Left lung (tissue), 10 donors: ENCODE data around the gene SYT5. TPM values are rescaled to one million over a fixed set of nuclear protein-coding genes. Genes with fewer than 3 reads are reported as not detected.
"Not testable (repeated sequence)": the region's sequence is repeated elsewhere in the genome, so short reads cannot be mapped to it uniquely, and the experiment has no call there.

Experiments used
- ATAC-seq: fragments of 200-7000 bp; cut with Tn5 transposase; one replicate; pipeline ENCODE4 v1.9.1; 2020; ENCODE audit warnings: moderate library complexity
- DNase-seq, 4 donors: peaks; one replicate each; pipeline ENCODE4 v3.0.0-alpha.2; 2013 to 2020
- H3K27ac ChIP-seq, 2 donors: fragments of 200-600 bp; sonication (generic) in 1 of 2; one replicate each; pipeline versions ENCODE4 v1.5.0 to v1.8.0; 2020 to 2021
- H3K27me3 ChIP-seq, 2 donors: fragments of 200-600 bp; sonication (generic) in 1 of 2; one replicate each; pipeline versions ENCODE4 v1.5.0 to v1.8.0; 2020 to 2021
- H3K36me3 ChIP-seq, 2 donors: fragments of 200-600 bp; sonication (generic) in 1 of 2; one replicate each; pipeline versions ENCODE4 v1.5.0 to v1.8.0; 2020 to 2021
- H3K4me1 ChIP-seq, 2 donors: fragments of 200-600 bp; one replicate each; pipeline ENCODE4 v1.8.0; 2021
- H3K4me3 ChIP-seq, 2 donors: fragments of 200-600 bp; sonication (generic) in 1 of 2; one replicate each; pipeline versions ENCODE4 v1.5.0 to v1.8.0; 2020 to 2021; ENCODE audit warnings: mild to moderate bottlenecking in 1 of 2
- H3K9me3 ChIP-seq, 2 donors: fragments of 200-600 bp; sonication (generic) in 1 of 2; one replicate each; pipeline versions ENCODE4 v1.5.0 to v1.8.0; 2020 to 2021
- intact Hi-C, 2 donors: fragments of 100-400 bp; cut with DNase I; formaldehyde crosslinking; loops; one replicate each; pipeline versions ENCODE4 v1.11.2 to v1.14.2; 2022
- polyA plus RNA-seq, 6 donors: library from polyadenylated mRNA; unstranded; fragments of 120-200 nt; gene quantifications; one replicate each; pipeline ENCODE4 v1.2.1, GENCODE V29; 2013; ENCODE audit not compliant: insufficient read length in 6 of 6
- total RNA-seq, 2 donors: library from RNA; stranded (reverse); fragmentation: NEBNext Ultra II Directional; extraction: Animal tissue kit (Norgen Biotek cat#: 25700); gene quantifications; one replicate each; pipeline ENCODE4 v1.2.1, GENCODE V29; 2021
- TF ChIP-seq, protein P1 (sequence below), 2 donors: fragments of 200-600 bp; sonication (generic) in 1 of 2; IDR thresholded peaks; one replicate each; pipeline versions ENCODE4 v1.5.0 to v1.8.0; 2021; ENCODE audit warnings: antibody characterized with exemption in 2 of 2
- donor health status: DM: no; HTN: yes; CAD: no.
- donor health status: DM: no; HTN: no; CAD: no.

The SYT5 gene
- total and polyA plus RNA-seq, 8 donors, result 0.61 to 1.5 (median 0.94) TPM; not detected in 2

- Histone ChIP-seq H3K9me3 (peaks cover 0 to 8% of the 10 kb centered on the region in 2 donors), H3K36me3 (no peaks in the 10 kb centered on the region), H3K27ac (no peak overlapping the region), H3K4me3 (no peak overlapping the region), H3K27me3 (peaks cover 0 to 52% of the 10 kb centered on the region in 2 donors), H3K4me1 (peaks cover 0 to 22% of the 10 kb centered on the region in 2 donors)
- DNase-seq (no peak), ATAC-seq (no peak)
- TF ChIP-seq, protein P1, sequence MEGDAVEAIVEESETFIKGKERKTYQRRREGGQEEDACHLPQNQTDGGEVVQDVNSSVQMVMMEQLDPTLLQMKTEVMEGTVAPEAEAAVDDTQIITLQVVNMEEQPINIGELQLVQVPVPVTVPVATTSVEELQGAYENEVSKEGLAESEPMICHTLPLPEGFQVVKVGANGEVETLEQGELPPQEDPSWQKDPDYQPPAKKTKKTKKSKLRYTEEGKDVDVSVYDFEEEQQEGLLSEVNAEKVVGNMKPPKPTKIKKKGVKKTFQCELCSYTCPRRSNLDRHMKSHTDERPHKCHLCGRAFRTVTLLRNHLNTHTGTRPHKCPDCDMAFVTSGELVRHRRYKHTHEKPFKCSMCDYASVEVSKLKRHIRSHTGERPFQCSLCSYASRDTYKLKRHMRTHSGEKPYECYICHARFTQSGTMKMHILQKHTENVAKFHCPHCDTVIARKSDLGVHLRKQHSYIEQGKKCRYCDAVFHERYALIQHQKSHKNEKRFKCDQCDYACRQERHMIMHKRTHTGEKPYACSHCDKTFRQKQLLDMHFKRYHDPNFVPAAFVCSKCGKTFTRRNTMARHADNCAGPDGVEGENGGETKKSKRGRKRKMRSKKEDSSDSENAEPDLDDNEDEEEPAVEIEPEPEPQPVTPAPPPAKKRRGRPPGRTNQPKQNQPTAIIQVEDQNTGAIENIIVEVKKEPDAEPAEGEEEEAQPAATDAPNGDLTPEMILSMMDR (IDR thresholded peaks at IDR 0.05), result peak in 1 of 2 donors; percentile 39
- intact Hi-C loops, result no loop called here
Measured at GRCh38 chr19:55212447-55212846, 32.4 kb upstream of the SYT5 start.

DNA sequence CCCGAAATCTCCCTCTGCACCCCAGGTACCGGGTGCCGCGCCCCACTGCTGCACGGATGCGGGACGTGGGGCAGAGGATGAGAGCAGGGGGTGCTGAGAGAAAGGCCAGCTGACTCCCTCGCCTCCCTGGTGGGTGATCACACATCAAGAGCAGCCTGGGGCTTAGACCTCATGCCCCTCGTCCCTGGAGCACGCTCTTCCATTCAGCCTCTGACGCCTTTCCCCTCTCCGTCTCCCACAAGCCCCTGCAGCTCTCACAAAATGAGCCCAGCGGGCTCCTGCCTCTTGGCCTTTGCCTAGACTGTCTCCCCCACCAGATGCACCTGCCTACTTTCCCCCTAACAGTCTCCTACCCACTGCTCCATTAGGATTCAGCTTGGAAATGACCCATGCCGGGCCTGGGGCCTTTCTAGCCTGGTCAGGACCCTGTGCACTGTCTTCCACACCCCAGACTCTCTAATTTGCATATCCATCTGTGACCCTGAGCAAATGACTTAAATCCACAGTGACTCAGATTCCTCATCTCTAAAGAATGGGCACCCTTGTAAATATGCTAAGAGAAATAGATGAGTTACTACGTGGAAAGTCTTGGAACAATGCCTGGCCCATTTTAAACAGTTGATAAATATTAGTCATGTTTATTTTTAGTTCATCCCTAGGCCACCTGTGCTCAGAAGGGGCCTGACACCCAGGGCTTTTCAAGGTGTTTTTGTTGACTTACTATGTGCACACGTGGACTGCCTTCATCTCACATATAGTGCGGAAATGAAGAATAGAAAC lies 29.8 kb upstream of the SYT5 start:
- DNase-seq (no peak), ATAC-seq (peak; percentile 76)
- Histone ChIP-seq H3K4me3 (no peak overlapping the region), H3K4me1 (peaks cover 6 to 16% of the 10 kb centered on the region in 2 donors), H3K36me3 (no peaks in the 10 kb centered on the region), H3K9me3 (peaks cover 0 to 8% of the 10 kb centered on the region in 2 donors), H3K27me3 (peaks cover 0 to 53% of the 10 kb centered on the region in 2 donors), H3K27ac (no peak overlapping the region)
- TF ChIP-seq, protein P1 (IDR thresholded peaks at IDR 0.05), result no peak
- intact Hi-C loops, result no loop called here

DNA sequence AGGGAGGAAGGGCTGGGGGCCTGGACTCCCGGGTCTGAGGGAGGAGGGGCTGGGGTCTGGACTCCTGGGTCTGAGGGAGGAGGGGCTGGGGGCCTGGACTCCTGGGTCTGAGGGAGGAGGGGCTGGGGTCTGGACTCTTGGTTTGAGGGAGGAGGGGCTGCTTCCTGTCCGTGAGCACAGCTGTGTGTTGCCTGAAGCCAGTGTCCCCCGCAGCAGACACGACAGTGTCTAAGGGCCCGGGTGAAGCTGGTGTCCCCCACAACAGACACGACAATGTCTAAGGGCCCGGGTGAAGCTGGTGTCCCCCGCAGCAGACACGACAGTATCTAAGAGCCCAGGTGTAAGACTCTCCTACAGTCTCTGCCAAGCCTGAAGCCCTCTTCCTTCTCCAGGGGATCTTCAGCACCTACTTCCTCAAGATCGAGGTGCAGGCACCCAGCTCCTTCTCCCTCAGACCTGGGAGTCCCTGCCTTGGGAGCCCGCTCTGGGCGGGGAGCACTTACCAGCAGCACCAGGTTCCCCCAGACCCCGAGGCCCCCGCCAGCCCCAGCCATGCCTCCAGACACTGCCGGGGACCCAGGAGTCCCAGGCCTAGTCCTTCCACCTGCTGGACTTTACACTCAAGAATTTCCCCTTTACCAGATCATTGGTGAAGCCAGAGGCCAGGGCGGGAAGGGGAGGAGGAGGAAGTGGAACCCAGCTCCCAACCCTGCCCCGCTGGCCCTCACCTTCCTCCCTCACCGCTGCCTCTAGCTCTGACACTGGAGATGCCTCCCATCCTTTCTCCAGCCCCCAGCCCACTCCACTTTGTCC lies 29.0 kb upstream of the SYT5 start, which contains the start of gene PTPRH:
Gene PTPRH, minus strand, starts transcription at position 622 of the 813 bp plus-strand sequence. Its CDS starts 68 bp downstream, at position 554.
- TF ChIP-seq, protein P1 (IDR thresholded peaks at IDR 0.05), result no peak
- ATAC-seq (no peak), DNase-seq (no peak)
- H3K4me3 ChIP-seq, result no peak within 1 kb of the TSS
- H3K9me3 ChIP-seq, result peaks cover 0 to 8% of the 10 kb centered on the region in 2 donors
- peaks cover 6 to 16% of the 10 kb centered on the region in 2 donors for H3K4me1 ChIP-seq
- H3K36me3 ChIP-seq, result no peaks in the 10 kb centered on the region
- intact Hi-C loops, result no loop called here
- peaks cover 0 to 56% of the 10 kb centered on the region in 2 donors for H3K27me3 ChIP-seq
- no peak within 1 kb of the TSS for H3K27ac ChIP-seq

- intact Hi-C loops, result no loop called here
- H3K27me3 ChIP-seq, result peaks cover 0 to 58% of the 10 kb centered on the region in 2 donors
- no peak overlapping the region for H3K4me3 ChIP-seq
Measured at GRCh38 chr19:55206664-55207500, 26.8 kb upstream of the SYT5 start.

DNA sequence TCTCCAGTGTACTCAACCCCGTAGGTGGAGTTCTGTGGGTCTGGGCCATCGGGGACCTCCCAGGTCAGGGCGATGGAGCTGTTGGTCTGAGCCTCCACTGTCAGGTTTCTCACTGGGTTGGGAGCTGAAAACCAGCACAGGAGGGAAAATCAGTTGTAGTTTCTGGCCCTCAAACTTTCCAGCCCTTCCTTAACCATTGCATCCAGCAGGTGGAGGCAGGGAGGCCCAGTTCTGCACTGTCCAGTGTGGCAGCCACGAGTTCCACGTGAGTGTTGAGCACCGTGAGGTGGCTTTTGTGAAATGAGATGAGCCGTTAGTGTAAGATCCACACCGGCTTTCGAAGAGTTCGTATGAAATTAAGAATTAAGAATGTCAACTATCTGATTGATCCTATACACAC lies 22.1 kb upstream of the SYT5 start:
- H3K4me3 ChIP-seq, H3K36me3 ChIP-seq, H3K4me1 ChIP-seq, intact Hi-C loops, DNase-seq, H3K27ac ChIP-seq, ATAC-seq, H3K9me3 ChIP-seq: not testable (repeated sequence)
- H3K27me3 ChIP-seq, result peaks cover 0 to 86% of the 10 kb centered on the region in 2 donors

More at GRCh38 chr19:55206664-55207500, 26.8 kb upstream of the SYT5 start:
- TF ChIP-seq, protein P1 (IDR thresholded peaks at IDR 0.05), result no peak
- H3K27ac ChIP-seq, result no peak overlapping the region
- peaks cover 6 to 16% of the 10 kb centered on the region in 2 donors for H3K4me1 ChIP-seq
- DNase-seq (peak in 3 of 4 donors; percentile 47 to 91 (median 85)), ATAC-seq (peak; percentile 96)
- H3K9me3 ChIP-seq, result no peaks in the 10 kb centered on the region
- no peaks in the 10 kb centered on the region for H3K36me3 ChIP-seq
